ENCODE results near the gene FBL. TPM values are rescaled to one million over a fixed set of nuclear protein-coding genes. Genes with fewer than 3 reads are reported as not detected.

FBL gene
- total and polyA plus RNA-seq, 10 of the 15 experiments (the other 5 are each of a cell fraction or from before 2014, with no cell fraction given), result 156 to 1,083 (median 478) TPM

DNA sequence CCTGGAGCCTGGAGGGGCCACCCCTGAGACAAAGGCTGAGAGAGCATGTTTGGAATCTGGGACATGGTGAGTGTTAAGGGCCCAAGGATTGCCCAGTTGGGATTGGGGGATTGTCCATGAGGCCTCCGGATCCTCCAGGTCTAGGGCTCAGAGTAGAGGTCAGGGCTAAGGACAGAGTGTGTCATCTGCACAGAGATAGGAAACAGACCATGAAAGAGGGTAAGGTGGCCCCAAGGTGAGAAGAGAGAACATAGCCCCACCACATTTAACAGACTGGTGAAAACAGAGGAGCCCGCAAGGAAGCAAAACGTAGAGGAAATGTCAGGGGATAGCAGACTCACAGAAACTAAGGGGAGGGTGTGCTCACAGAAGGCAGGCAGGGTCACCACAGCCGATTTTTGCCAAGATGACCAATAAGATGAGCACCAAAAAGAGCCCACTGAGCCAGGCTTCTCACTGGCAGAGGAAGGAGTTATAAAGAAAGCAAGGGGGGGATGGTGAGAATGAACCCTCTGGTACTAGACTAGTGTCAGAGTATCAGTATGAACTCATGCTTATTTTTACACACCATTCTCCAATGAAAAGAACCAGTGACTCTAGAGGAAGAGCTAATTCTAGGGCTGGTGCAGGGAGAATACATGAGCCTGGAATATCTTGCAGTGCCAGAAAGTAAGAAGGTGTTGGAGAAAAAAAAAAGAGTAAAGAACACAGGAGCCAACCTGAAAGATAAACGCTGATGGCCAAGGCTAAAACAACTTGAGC, 29.7 kb downstream of the FBL start (continued):
- TF ChIP-seq NFXL1 (IDR thresholded peaks at IDR 0.05; ENCODE audit: borderline replicate concordance) (no peak), EZH2 (IDR thresholded peaks at IDR 0.05; ENCODE audit: borderline replicate concordance, control insufficient read depth, low read depth, low read length) (no peak), ASH2L (IDR thresholded peaks at IDR 0.05; ENCODE audit: borderline replicate concordance, low read depth) (no peak), ZNF217 (IDR thresholded peaks at IDR 0.05) (no peak), CHD2 (IDR thresholded peaks at IDR 0.05; ENCODE audit: borderline replicate concordance, low read depth, low read length) (no peak), RCOR1 (conservative IDR thresholded peaks at IDR 0.05; ENCODE audit: low read depth, low read length) (no peak), ZZZ3 (IDR thresholded peaks at IDR 0.05; ENCODE audit: control insufficient read depth, insufficient read length, low read depth) (no peak), ZNF207 (IDR thresholded peaks at IDR 0.05; ENCODE audit: borderline replicate concordance) (no peak), SREBF2 (IDR thresholded peaks at IDR 0.05; ENCODE audit: low read length) (no peak), JUND (IDR thresholded peaks at IDR 0.05; ENCODE audit: low read depth, low read length) (no peak), RAD21 (IDR thresholded peaks at IDR 0.05; ENCODE audit: insufficient read depth, low read depth, low read length) (no peak), SIN3A (IDR thresholded peaks at IDR 0.05; ENCODE audit: low read depth, low read length) (no peak), EGR1 (IDR thresholded peaks at IDR 0.05; ENCODE audit: borderline replicate concordance in 1 of 2, low read depth in 2 of 2, low read length in 2 of 2) (no peak)
- TF ChIP-seq, protein P1, sequence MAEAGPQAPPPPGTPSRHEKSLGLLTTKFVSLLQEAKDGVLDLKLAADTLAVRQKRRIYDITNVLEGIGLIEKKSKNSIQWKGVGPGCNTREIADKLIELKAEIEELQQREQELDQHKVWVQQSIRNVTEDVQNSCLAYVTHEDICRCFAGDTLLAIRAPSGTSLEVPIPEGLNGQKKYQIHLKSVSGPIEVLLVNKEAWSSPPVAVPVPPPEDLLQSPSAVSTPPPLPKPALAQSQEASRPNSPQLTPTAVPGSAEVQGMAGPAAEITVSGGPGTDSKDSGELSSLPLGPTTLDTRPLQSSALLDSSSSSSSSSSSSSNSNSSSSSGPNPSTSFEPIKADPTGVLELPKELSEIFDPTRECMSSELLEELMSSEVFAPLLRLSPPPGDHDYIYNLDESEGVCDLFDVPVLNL (IDR thresholded peaks at IDR 0.05; ENCODE audit: low read depth, low read length), result no peak
- TF ChIP-seq, protein P2, sequence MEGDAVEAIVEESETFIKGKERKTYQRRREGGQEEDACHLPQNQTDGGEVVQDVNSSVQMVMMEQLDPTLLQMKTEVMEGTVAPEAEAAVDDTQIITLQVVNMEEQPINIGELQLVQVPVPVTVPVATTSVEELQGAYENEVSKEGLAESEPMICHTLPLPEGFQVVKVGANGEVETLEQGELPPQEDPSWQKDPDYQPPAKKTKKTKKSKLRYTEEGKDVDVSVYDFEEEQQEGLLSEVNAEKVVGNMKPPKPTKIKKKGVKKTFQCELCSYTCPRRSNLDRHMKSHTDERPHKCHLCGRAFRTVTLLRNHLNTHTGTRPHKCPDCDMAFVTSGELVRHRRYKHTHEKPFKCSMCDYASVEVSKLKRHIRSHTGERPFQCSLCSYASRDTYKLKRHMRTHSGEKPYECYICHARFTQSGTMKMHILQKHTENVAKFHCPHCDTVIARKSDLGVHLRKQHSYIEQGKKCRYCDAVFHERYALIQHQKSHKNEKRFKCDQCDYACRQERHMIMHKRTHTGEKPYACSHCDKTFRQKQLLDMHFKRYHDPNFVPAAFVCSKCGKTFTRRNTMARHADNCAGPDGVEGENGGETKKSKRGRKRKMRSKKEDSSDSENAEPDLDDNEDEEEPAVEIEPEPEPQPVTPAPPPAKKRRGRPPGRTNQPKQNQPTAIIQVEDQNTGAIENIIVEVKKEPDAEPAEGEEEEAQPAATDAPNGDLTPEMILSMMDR (IDR thresholded peaks at IDR 0.05 in 2 of 3, conservative IDR thresholded peaks at IDR 0.05 in 1 of 3; ENCODE audit: control insufficient read depth in 2 of 3, extremely low read depth in 1 of 3, insufficient read depth in 1 of 3, low read depth in 3 of 3, low read length in 3 of 3), result no peak
- TF ChIP-seq, protein P3, sequence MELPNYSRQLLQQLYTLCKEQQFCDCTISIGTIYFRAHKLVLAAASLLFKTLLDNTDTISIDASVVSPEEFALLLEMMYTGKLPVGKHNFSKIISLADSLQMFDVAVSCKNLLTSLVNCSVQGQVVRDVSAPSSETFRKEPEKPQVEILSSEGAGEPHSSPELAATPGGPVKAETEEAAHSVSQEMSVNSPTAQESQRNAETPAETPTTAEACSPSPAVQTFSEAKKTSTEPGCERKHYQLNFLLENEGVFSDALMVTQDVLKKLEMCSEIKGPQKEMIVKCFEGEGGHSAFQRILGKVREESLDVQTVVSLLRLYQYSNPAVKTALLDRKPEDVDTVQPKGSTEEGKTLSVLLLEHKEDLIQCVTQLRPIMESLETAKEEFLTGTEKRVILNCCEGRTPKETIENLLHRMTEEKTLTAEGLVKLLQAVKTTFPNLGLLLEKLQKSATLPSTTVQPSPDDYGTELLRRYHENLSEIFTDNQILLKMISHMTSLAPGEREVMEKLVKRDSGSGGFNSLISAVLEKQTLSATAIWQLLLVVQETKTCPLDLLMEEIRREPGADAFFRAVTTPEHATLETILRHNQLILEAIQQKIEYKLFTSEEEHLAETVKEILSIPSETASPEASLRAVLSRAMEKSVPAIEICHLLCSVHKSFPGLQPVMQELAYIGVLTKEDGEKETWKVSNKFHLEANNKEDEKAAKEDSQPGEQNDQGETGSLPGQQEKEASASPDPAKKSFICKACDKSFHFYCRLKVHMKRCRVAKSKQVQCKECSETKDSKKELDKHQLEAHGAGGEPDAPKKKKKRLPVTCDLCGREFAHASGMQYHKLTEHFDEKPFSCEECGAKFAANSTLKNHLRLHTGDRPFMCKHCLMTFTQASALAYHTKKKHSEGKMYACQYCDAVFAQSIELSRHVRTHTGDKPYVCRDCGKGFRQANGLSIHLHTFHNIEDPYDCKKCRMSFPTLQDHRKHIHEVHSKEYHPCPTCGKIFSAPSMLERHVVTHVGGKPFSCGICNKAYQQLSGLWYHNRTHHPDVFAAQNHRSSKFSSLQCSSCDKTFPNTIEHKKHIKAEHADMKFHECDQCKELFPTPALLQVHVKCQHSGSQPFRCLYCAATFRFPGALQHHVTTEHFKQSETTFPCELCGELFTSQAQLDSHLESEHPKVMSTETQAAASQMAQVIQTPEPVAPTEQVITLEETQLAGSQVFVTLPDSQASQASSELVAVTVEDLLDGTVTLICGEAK (IDR thresholded peaks at IDR 0.05; ENCODE audit: borderline replicate concordance), result no peak
- TF ChIP-seq, protein P4, sequence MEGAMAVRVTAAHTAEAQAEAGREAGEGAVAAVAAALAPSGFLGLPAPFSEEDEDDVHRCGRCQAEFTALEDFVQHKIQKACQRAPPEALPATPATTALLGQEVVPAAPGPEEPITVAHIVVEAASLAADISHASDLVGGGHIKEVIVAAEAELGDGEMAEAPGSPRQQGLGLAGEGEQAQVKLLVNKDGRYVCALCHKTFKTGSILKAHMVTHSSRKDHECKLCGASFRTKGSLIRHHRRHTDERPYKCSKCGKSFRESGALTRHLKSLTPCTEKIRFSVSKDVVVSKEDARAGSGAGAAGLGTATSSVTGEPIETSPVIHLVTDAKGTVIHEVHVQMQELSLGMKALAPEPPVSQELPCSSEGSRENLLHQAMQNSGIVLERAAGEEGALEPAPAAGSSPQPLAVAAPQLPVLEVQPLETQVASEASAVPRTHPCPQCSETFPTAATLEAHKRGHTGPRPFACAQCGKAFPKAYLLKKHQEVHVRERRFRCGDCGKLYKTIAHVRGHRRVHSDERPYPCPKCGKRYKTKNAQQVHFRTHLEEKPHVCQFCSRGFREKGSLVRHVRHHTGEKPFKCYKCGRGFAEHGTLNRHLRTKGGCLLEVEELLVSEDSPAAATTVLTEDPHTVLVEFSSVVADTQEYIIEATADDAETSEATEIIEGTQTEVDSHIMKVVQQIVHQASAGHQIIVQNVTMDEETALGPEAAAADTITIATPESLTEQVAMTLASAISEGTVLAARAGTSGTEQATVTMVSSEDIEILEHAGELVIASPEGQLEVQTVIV (IDR thresholded peaks at IDR 0.05; ENCODE audit: borderline replicate concordance, partially characterized antibody), result no peak
- TF ChIP-seq, protein P5, sequence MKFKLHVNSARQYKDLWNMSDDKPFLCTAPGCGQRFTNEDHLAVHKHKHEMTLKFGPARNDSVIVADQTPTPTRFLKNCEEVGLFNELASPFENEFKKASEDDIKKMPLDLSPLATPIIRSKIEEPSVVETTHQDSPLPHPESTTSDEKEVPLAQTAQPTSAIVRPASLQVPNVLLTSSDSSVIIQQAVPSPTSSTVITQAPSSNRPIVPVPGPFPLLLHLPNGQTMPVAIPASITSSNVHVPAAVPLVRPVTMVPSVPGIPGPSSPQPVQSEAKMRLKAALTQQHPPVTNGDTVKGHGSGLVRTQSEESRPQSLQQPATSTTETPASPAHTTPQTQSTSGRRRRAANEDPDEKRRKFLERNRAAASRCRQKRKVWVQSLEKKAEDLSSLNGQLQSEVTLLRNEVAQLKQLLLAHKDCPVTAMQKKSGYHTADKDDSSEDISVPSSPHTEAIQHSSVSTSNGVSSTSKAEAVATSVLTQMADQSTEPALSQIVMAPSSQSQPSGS (IDR thresholded peaks at IDR 0.05; ENCODE audit: low read length), result no peak

All from GM12878 (cell line).